ENCODE measurements around the gene RNF223.

RNF223 gene

DNA sequence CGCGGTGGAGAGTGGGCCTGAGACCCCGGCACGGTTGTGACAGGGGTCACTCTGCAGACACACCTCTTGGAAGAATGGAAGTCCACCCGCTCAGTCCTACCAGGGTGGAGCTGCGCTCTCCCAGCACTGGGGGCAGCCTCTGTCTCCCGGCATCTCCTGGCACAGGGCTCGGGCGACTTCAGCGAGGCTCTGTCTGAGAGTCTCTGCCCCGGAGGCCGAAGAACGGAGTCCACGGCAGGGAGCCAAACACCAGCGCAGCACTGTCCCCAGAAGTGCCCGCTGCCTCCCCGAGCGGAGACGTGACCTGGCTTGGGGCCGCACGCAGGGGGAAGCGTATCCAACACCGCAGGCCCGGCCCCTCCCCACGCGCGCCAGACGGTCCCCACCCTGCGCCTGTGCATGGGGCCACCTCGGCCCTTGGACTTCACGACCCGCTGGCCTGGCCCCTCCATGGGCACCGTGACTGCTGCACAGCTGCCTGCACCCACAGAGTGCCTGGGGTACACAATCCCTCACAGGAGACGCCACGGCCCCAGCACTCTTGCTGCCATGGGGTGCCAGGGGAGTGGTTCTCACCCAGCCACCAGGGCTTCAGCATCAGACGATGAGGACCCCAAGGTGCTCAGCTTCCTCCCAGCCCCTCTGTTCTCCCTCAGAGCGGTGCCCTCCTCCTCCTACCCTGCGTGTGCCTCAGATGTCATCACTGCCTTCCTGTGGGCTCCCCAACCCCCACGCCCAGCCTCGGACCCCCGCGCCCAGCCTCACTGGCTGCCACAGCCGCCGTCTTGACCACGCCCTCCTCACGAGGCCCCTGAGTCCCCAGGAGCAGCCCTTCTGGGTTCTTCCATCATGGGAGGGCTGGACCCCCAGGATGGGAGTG lies 14.9 kb upstream of the RNF223 start:
- no peak for DNase-seq (ENCODE audit: low read depth)
- TF ChIP-seq, protein P1, sequence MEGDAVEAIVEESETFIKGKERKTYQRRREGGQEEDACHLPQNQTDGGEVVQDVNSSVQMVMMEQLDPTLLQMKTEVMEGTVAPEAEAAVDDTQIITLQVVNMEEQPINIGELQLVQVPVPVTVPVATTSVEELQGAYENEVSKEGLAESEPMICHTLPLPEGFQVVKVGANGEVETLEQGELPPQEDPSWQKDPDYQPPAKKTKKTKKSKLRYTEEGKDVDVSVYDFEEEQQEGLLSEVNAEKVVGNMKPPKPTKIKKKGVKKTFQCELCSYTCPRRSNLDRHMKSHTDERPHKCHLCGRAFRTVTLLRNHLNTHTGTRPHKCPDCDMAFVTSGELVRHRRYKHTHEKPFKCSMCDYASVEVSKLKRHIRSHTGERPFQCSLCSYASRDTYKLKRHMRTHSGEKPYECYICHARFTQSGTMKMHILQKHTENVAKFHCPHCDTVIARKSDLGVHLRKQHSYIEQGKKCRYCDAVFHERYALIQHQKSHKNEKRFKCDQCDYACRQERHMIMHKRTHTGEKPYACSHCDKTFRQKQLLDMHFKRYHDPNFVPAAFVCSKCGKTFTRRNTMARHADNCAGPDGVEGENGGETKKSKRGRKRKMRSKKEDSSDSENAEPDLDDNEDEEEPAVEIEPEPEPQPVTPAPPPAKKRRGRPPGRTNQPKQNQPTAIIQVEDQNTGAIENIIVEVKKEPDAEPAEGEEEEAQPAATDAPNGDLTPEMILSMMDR (conservative IDR thresholded peaks at IDR 0.05; ENCODE audit: low read length) = no peak
- no peak overlapping the region for H3K4me3 ChIP-seq (ENCODE audit: low read length)

DNA sequence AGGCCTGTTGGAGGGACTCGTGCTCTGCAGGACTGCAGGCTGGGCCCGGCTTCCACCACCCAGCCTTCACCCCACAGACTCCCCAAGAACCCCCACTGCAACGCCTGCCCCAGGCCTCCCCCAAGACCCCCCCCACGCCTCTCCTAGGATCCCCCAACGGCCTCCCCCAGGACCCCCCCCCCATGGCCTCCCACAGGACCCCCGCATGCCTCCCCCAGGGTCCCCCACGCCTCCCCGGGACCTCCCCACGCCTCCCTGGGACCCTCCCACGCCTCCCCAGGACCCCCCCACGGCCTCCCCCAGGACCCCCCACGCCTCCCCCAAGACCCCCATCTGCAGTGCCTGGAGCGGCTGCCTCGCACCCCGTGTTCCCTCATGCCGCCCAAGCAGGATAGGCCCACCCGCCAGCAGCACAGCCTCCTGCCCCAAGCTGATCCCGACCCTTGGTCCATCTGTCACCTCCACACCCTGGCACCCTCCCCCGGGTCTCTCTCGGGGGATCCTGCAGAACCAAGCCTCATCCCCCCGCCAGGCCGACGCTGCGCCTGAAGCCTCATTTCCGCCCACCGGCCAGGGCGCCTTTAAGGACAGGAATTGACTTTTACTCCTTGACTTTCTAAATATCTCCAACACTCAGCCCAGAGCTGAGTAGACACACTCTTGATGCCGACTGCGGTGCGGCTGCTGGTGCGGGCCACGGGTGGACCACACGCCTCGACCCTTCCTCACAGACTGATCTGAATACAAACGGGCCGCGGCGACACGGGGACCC lies 14.1 kb upstream of the RNF223 start:
- TF ChIP-seq, protein P1 (conservative IDR thresholded peaks at IDR 0.05; ENCODE audit: low read length) = no peak
- no peak overlapping the region for H3K4me3 ChIP-seq (ENCODE audit: low read length)
- no peak for DNase-seq (ENCODE audit: low read depth)

DNA sequence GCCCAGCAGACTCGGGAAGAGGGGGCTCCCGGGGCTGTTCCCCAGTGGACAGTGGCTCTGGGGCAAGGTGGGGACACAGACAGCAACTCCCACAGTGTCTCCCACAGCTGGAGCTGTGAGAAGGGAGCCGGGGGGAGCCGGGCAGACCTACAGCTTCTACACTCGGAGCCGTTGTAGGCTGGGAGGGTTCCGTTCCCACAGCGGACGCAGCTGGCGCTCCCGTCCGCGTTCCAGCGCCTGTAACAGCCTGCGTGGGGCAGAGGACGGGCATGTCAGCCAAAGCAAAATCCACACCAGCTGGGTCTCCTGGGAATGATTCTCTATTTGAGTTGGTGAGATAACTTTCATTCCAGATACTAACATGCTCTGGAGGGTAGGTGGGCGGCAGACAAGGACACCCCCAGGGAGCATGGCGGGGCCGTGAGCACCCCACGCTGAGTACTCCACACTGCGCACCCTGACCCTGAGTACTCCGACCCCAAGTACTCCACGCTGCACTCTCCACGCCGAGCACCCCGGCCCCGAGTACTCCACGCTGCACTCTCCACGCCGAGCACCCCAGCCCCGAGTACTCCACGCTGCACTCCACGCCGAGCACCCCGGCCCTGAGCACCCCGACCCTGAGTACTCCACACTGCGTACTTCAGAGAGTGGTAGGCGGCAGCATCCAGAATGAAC lies 13.4 kb upstream of the RNF223 start:
- DNase-seq (ENCODE audit: low read depth) = no peak
- H3K4me3 ChIP-seq (ENCODE audit: low read length) = no peak overlapping the region
- TF ChIP-seq, protein P1 (conservative IDR thresholded peaks at IDR 0.05; ENCODE audit: low read length) = no peak

DNA sequence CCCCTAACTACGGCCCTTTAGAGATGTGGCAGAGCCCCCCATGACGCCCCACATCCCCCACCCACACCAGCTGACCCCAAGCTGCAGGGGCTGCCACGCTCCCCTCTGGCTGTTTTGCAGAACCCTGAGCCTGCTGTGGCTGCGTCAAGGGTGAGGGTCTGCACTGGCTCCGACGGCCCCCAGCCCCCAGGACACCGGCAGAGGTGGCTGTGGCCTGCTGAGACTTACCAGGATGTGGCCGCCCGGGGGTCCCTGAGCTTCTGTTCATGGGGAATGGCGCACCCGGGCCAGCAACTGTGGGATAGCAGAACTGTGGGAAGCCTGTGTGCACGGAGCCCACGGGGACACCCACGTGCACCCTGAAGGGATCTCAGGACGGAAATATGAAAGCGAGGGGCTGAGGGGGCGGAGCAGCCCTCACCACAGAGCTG lies 12.8 kb upstream of the RNF223 start:
- H3K4me3 ChIP-seq (ENCODE audit: low read length) = no peak overlapping the region
- no peak for DNase-seq (ENCODE audit: low read depth)
- TF ChIP-seq, protein P1 (conservative IDR thresholded peaks at IDR 0.05; ENCODE audit: low read length) = no peak

DNA sequence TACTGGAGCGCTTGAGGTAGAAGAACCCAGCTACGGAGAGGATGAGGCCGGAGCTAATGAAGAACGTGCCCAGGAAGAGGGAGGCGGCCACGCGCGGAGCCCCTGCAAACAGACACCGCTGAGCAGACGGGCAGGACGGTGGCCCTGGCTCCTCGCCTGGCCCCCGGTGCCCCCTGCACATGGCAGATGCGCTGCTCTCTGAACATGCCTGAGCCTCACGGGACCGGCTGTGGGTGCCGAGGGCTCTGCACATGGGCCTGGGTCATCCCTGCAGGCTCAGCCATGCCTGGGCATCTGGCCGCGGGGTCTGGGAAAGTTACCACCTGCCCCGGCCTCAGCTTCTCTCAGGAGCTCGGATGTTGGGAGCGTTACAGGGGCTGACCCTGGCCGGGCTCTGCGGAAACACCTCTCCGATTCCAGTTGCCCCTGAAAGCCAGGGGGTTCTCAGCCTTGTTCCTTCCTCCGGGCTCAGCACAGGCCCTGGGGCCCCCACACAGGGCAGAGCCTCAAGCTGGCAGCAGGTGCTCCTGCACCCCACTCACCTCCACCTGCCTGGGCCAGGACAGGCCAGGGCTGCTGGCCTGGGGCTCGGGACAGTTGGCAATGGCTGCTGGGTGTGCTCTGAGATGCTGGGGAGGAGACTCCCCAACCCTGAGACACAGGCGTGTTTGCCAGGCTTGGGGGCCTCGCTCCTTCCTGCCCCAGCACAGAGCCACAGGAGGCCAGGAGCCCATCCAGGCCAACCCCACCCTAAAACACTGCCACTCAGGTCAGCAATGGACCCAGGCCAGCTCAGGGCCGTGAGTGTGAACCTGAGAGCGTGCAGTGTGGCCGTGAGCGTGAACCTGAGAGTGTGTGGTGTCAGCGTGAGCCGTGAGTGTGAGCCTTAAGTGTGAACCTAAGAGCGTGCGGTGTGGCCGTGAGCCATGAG lies 12.1 kb upstream of the RNF223 start:
- no peak for DNase-seq (ENCODE audit: low read depth)
- H3K4me3 ChIP-seq (ENCODE audit: low read length) = no peak overlapping the region

More for the DNA sequence above, 12.1 kb upstream of the RNF223 start:
- TF ChIP-seq, protein P1 (conservative IDR thresholded peaks at IDR 0.05; ENCODE audit: low read length) = no peak
